GM23338 (cell line): ENCODE data around the gene OR4K5. TPM values are rescaled to one million over a fixed set of nuclear protein-coding genes. Genes with fewer than 3 reads are reported as not detected.

Experiments
- ATAC-seq: fragments of 200-7000 bp; cut with Tn5 transposase; 3 replicates; pipeline ENCODE4 v1.9.1; 2020
- DNase-seq: peaks from one replicate; pipeline ENCODE4 v3.0.0-alpha.2; 2015; ENCODE audit warnings: low spot score
- H2AFZ ChIP-seq: fragments of 200-600 bp; sonication (generic); 2 replicates; pipeline ENCODE4 v1.8.0; 2016; ENCODE audit warnings: antibody characterized with exemption, mild to moderate bottlenecking, moderate library complexity
- H3F3A ChIP-seq: fragments of 200-600 bp; sonication (generic); replicated peaks from 2 replicates; pipeline ENCODE4 v1.8.0; 2017; ENCODE audit warnings: antibody characterized with exemption, mixed run types, low read depth
- H3K27ac ChIP-seq: fragments of 200-600 bp; sonication (generic); 2 replicates; pipeline ENCODE4 v1.6.1; 2016; ENCODE audit warnings: low read depth
- H3K27me3 ChIP-seq: fragments of 200-600 bp; sonication (generic); 2 replicates; pipeline ENCODE4 v1.8.0; 2016; ENCODE audit warnings: mild to moderate bottlenecking, mixed run types, moderate library complexity; ENCODE audit not compliant: insufficient read depth
- H3K36me3 ChIP-seq: fragments of 200-600 bp; sonication (generic); 2 replicates; pipeline ENCODE4 v1.8.0; 2016; ENCODE audit warnings: mild to moderate bottlenecking; ENCODE audit not compliant: insufficient read depth
- H3K4me1 ChIP-seq: fragments of 200-600 bp; sonication (generic); 2 replicates; pipeline ENCODE4 v1.8.0; 2016; ENCODE audit warnings: mild to moderate bottlenecking, moderate library complexity; ENCODE audit not compliant: insufficient read depth
- H3K4me2 ChIP-seq: fragments of 200-600 bp; sonication (generic); 2 replicates; pipeline ENCODE4 v1.7.1; 2017; ENCODE audit warnings: mixed run types
- H3K4me3 ChIP-seq: fragments of 200-600 bp; sonication (generic); 2 replicates; pipeline ENCODE4 v1.6.1; 2016; ENCODE audit warnings: mixed run types
- H3K79me2 ChIP-seq: fragments of 200-600 bp; sonication (generic); replicated peaks from 2 replicates; pipeline ENCODE4 v1.8.0; 2017; ENCODE audit warnings: mild to moderate bottlenecking; ENCODE audit not compliant: insufficient read depth
- H3K9me2 ChIP-seq: fragments of 200-600 bp; sonication (generic); 2 replicates; pipeline ENCODE4 v1.8.0; 2017; ENCODE audit not compliant: insufficient read depth
- H4K20me1 ChIP-seq: fragments of 200-600 bp; sonication (generic); replicated peaks from 2 replicates; pipeline ENCODE4 v1.8.0; 2017; ENCODE audit warnings: mild to moderate bottlenecking; ENCODE audit not compliant: insufficient read depth
- H3K27ac Mint-ChIP-seq: 2 replicates; pipeline ENCODE4 v1.8.0; 2020; ENCODE audit warnings: inconsistent platforms, mild to moderate bottlenecking, moderate library complexity, mixed read lengths
- H3K27me3 Mint-ChIP-seq: 3 replicates; pipeline ENCODE4 v1.8.0; 2022; ENCODE audit warnings: low read depth, mild to moderate bottlenecking, moderate library complexity, mixed read lengths, inconsistent platforms; ENCODE audit not compliant: insufficient read depth, poor library complexity
- H3K36me3 Mint-ChIP-seq: 3 replicates; pipeline ENCODE4 v1.8.0; 2021; ENCODE audit warnings: low read depth, mild to moderate bottlenecking, inconsistent platforms, moderate library complexity, mixed read lengths
- H3K4me1 Mint-ChIP-seq: 3 replicates; pipeline ENCODE4 v1.8.0; 2020; ENCODE audit warnings: mild to moderate bottlenecking, inconsistent platforms, mixed read lengths
- H3K4me3 Mint-ChIP-seq: 3 replicates; pipeline ENCODE4 v1.8.0; 2021; ENCODE audit warnings: moderate library complexity, mild to moderate bottlenecking, inconsistent platforms, mixed read lengths
- H3K9me3 Mint-ChIP-seq: 3 replicates; pipeline ENCODE4 v1.8.0; 2020; ENCODE audit warnings: moderate library complexity, mild to moderate bottlenecking, inconsistent platforms, mixed read lengths
- CREB1 ChIP-seq: fragments of 250-450 bp; sonication (Bioruptor Pico); IDR thresholded peaks from 2 replicates; pipeline ENCODE4 v1.5.0; 2020; ENCODE audit warnings: low read depth, mild to moderate bottlenecking, moderate library complexity
- EZH2phosphoT487 ChIP-seq: fragments of 200-600 bp; sonication (generic); IDR thresholded peaks from one replicate; pipeline ENCODE4 v1.8.1; 2018; ENCODE audit warnings: antibody characterized with exemption; ENCODE audit not compliant: unreplicated experiment
- JUNB ChIP-seq: IDR thresholded peaks from one replicate; pipeline ENCODE4 v1.6.1; 2016; ENCODE audit warnings: antibody characterized with exemption; ENCODE audit not compliant: unreplicated experiment
- NANOG ChIP-seq: IDR thresholded peaks from 2 replicates; pipeline ENCODE4 v1.6.1; 2016; ENCODE audit warnings: antibody characterized with exemption, borderline replicate concordance
- POLR2AphosphoS5 ChIP-seq: IDR thresholded peaks from 2 replicates; pipeline ENCODE4 v1.6.1; 2016; ENCODE audit warnings: antibody characterized with exemption, low read depth
- STAT1 ChIP-seq: IDR thresholded peaks from one replicate; pipeline ENCODE4 v1.6.1; 2016; ENCODE audit warnings: antibody characterized with exemption; ENCODE audit not compliant: unreplicated experiment
- ZNF114 ChIP-seq: fragments of 250-450 bp; sonication (Bioruptor Pico); IDR thresholded peaks from 2 replicates; pipeline ENCODE4 v1.5.0; 2020; ENCODE audit warnings: mild to moderate bottlenecking, moderate library complexity
- ZNF331 ChIP-seq: fragments of 250-450 bp; sonication (Bioruptor Pico); IDR thresholded peaks from 2 replicates; pipeline ENCODE4 v1.5.0; 2020; ENCODE audit warnings: low read depth, mild to moderate bottlenecking, moderate library complexity
- polyA plus RNA-seq: library from polyadenylated mRNA; unstranded; fragments of >200 nt; fragmentation: Nextera tagmentation; extraction: Ambion mirVana; gene quantifications from 2 replicates; pipeline ENCODE4 v1.2.1, GENCODE V29; 2016
- total RNA-seq: library from RNA; depleted of rRNA; stranded (reverse); fragments of >200 nt; shearing (Covaris generic); gene quantifications from 2 replicates; pipeline ENCODE4 v1.2.3, GENCODE V29; 2014
- TF ChIP-seq, protein P1 (sequence below): IDR thresholded peaks from 2 replicates; pipeline ENCODE4 v1.6.1; 2016; ENCODE audit warnings: antibody characterized with exemption
- TF ChIP-seq, protein P2 (sequence below): fragments of 250-450 bp; sonication (Bioruptor Pico); IDR thresholded peaks from 2 replicates; pipeline ENCODE4 v1.5.0; 2020; ENCODE audit warnings: mild to moderate bottlenecking, moderate library complexity
- TF ChIP-seq, protein P3 (sequence below): IDR thresholded peaks from one replicate; pipeline ENCODE4 v1.6.1; 2018; ENCODE audit warnings: antibody characterized with exemption; ENCODE audit not compliant: unreplicated experiment
- TF ChIP-seq, protein P4 (sequence below), 2 experiments: fragments of 200-600 bp in 1 of 2; sonication (generic) in 1 of 2; conservative IDR thresholded peaks; 2 replicates each; pipeline versions ENCODE4 v1.5.1 to v1.6.1; 2016 to 2017; ENCODE audit warnings: antibody characterized with exemption in 2 of 2, low read depth in 2 of 2, mild to moderate bottlenecking in 2 of 2, moderate library complexity in 1 of 2

The OR4K5 gene
- total and polyA plus RNA-seq, 2 experiments from 2014 or later: not detected

DNA sequence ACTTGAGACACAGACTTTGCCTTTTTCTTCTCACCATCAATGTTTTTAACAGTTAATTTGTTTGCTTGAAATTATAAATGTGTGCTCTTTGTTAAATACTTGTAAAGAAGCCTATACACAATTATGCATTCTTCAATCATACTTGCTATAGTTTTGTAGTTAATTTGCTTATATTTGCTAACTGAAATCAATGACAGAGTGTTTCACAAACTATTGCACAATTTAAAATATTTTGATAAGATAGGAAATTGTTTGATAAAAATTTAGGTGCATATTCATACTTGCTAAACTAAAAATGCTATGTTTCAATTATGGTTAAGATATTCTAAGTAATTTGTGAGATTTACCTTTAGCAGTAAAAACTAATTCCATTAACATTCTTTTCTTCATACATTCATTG lies 13.7 kb upstream of the OR4K5 start (continued):
- TF ChIP-seq, protein P1, sequence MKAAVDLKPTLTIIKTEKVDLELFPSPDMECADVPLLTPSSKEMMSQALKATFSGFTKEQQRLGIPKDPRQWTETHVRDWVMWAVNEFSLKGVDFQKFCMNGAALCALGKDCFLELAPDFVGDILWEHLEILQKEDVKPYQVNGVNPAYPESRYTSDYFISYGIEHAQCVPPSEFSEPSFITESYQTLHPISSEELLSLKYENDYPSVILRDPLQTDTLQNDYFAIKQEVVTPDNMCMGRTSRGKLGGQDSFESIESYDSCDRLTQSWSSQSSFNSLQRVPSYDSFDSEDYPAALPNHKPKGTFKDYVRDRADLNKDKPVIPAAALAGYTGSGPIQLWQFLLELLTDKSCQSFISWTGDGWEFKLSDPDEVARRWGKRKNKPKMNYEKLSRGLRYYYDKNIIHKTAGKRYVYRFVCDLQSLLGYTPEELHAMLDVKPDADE: no peak

DNA sequence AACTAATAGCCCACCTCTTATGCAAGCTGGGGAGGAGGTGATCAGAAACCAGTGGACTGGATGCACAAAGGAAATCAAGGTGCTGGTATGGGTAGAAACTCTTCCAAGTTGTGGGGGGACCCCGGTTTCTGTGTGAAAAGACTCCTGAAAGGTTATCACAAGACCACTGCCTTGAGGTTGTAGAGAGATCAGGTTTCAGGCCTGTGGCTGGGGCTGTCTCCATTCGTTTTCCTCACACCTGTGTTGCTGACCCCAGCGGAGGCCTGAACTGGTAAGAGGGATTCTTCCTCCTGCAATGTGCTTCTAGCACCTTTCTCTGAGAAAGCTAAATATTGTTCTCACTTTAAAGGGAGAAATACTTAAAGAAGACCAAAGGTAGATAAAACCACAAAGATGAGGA lies 9.3 kb upstream of the OR4K5 start:
- Mint-ChIP-seq H3K9me3 (peaks cover 91% of the 10 kb centered on the region; the same call in 2 of the 3 replicates), H3K36me3 (peaks cover 43% of the 10 kb centered on the region), H3K4me3 (no peak overlapping the region), H3K4me1 (no peaks in the 10 kb centered on the region), H3K27ac (no peak overlapping the region), H3K27me3 (peaks cover 2% of the 10 kb centered on the region)
- Histone ChIP-seq H4K20me1 (no peaks in the 10 kb centered on the region), H3K27me3 (no peaks in the 10 kb centered on the region), H3K36me3 (peaks cover 6% of the 10 kb centered on the region), H3K4me2 (no peak overlapping the region), H2AFZ (no peak overlapping the region), H3K4me3 (no peak overlapping the region), H3F3A (no peaks in the 10 kb centered on the region), H3K4me1 (no peaks in the 10 kb centered on the region), H3K79me2 (no peaks in the 10 kb centered on the region), H3K9me2 (no peaks in the 10 kb centered on the region), H3K27ac (no peak overlapping the region)
- no peak for DNase-seq
- no peak for ATAC-seq
- TF ChIP-seq, protein P2, sequence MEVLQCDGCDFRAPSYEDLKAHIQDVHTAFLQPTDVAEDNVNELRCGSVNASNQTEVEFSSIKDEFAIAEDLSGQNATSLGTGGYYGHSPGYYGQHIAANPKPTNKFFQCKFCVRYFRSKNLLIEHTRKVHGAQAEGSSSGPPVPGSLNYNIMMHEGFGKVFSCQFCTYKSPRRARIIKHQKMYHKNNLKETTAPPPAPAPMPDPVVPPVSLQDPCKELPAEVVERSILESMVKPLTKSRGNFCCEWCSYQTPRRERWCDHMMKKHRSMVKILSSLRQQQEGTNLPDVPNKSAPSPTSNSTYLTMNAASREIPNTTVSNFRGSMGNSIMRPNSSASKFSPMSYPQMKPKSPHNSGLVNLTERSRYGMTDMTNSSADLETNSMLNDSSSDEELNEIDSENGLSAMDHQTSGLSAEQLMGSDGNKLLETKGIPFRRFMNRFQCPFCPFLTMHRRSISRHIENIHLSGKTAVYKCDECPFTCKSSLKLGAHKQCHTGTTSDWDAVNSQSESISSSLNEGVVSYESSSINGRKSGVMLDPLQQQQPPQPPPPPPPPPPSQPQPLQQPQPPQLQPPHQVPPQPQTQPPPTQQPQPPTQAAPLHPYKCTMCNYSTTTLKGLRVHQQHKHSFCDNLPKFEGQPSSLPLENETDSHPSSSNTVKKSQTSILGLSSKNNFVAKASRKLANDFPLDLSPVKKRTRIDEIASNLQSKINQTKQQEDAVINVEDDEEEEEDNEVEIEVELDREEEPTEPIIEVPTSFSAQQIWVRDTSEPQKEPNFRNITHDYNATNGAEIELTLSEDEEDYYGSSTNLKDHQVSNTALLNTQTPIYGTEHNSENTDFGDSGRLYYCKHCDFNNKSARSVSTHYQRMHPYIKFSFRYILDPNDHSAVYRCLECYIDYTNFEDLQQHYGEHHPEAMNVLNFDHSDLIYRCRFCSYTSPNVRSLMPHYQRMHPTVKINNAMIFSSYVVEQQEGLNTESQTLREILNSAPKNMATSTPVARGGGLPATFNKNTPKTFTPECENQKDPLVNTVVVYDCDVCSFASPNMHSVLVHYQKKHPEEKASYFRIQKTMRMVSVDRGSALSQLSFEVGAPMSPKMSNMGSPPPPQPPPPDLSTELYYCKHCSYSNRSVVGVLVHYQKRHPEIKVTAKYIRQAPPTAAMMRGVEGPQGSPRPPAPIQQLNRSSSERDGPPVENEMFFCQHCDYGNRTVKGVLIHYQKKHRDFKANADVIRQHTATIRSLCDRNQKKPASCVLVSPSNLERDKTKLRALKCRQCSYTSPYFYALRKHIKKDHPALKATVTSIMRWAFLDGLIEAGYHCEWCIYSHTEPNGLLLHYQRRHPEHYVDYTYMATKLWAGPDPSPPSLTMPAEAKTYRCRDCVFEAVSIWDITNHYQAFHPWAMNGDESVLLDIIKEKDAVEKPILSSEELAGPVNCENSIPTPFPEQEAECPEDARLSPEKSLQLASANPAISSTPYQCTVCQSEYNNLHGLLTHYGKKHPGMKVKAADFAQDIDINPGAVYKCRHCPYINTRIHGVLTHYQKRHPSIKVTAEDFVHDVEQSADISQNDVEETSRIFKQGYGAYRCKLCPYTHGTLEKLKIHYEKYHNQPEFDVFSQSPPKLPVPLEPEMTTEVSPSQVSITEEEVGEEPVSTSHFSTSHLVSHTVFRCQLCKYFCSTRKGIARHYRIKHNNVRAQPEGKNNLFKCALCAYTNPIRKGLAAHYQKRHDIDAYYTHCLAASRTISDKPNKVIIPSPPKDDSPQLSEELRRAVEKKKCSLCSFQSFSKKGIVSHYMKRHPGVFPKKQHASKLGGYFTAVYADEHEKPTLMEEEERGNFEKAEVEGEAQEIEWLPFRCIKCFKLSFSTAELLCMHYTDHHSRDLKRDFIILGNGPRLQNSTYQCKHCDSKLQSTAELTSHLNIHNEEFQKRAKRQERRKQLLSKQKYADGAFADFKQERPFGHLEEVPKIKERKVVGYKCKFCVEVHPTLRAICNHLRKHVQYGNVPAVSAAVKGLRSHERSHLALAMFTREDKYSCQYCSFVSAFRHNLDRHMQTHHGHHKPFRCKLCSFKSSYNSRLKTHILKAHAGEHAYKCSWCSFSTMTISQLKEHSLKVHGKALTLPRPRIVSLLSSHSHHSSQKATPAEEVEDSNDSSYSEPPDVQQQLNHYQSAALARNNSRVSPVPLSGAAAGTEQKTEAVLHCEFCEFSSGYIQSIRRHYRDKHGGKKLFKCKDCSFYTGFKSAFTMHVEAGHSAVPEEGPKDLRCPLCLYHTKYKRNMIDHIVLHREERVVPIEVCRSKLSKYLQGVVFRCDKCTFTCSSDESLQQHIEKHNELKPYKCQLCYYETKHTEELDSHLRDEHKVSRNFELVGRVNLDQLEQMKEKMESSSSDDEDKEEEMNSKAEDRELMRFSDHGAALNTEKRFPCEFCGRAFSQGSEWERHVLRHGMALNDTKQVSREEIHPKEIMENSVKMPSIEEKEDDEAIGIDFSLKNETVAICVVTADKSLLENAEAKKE (CRISPR knock-in tag): no peak
- TF ChIP-seq EZH2phosphoT487 (no peak), ZNF114 (CRISPR knock-in tag) (no peak), STAT1 (no peak), JUNB (no peak), NANOG (no peak), ZNF331 (CRISPR knock-in tag) (no peak), CREB1 (CRISPR knock-in tag) (no peak), POLR2AphosphoS5 (no peak)
- TF ChIP-seq, protein P1: no peak
- TF ChIP-seq, protein P3, sequence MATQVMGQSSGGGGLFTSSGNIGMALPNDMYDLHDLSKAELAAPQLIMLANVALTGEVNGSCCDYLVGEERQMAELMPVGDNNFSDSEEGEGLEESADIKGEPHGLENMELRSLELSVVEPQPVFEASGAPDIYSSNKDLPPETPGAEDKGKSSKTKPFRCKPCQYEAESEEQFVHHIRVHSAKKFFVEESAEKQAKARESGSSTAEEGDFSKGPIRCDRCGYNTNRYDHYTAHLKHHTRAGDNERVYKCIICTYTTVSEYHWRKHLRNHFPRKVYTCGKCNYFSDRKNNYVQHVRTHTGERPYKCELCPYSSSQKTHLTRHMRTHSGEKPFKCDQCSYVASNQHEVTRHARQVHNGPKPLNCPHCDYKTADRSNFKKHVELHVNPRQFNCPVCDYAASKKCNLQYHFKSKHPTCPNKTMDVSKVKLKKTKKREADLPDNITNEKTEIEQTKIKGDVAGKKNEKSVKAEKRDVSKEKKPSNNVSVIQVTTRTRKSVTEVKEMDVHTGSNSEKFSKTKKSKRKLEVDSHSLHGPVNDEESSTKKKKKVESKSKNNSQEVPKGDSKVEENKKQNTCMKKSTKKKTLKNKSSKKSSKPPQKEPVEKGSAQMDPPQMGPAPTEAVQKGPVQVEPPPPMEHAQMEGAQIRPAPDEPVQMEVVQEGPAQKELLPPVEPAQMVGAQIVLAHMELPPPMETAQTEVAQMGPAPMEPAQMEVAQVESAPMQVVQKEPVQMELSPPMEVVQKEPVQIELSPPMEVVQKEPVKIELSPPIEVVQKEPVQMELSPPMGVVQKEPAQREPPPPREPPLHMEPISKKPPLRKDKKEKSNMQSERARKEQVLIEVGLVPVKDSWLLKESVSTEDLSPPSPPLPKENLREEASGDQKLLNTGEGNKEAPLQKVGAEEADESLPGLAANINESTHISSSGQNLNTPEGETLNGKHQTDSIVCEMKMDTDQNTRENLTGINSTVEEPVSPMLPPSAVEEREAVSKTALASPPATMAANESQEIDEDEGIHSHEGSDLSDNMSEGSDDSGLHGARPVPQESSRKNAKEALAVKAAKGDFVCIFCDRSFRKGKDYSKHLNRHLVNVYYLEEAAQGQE: no peak
- TF ChIP-seq, protein P4, sequence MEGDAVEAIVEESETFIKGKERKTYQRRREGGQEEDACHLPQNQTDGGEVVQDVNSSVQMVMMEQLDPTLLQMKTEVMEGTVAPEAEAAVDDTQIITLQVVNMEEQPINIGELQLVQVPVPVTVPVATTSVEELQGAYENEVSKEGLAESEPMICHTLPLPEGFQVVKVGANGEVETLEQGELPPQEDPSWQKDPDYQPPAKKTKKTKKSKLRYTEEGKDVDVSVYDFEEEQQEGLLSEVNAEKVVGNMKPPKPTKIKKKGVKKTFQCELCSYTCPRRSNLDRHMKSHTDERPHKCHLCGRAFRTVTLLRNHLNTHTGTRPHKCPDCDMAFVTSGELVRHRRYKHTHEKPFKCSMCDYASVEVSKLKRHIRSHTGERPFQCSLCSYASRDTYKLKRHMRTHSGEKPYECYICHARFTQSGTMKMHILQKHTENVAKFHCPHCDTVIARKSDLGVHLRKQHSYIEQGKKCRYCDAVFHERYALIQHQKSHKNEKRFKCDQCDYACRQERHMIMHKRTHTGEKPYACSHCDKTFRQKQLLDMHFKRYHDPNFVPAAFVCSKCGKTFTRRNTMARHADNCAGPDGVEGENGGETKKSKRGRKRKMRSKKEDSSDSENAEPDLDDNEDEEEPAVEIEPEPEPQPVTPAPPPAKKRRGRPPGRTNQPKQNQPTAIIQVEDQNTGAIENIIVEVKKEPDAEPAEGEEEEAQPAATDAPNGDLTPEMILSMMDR (conservative IDR thresholded peaks at IDR 0.05; ENCODE audit: low read depth in 2 of 2): no peak
